Activated T-cell treated with anti-CD3 and anti-CD28 coated beads, Interleukin-2, amount 50 U/mL, for 1 hour (primary cell): Measurements from ENCODE around the gene UGT1A1.

Experiments
- DNase-seq: peaks from one replicate; pipeline ENCODE4 v3.0.0-alpha.2; 2020

Gene UGT1A1

DNA sequence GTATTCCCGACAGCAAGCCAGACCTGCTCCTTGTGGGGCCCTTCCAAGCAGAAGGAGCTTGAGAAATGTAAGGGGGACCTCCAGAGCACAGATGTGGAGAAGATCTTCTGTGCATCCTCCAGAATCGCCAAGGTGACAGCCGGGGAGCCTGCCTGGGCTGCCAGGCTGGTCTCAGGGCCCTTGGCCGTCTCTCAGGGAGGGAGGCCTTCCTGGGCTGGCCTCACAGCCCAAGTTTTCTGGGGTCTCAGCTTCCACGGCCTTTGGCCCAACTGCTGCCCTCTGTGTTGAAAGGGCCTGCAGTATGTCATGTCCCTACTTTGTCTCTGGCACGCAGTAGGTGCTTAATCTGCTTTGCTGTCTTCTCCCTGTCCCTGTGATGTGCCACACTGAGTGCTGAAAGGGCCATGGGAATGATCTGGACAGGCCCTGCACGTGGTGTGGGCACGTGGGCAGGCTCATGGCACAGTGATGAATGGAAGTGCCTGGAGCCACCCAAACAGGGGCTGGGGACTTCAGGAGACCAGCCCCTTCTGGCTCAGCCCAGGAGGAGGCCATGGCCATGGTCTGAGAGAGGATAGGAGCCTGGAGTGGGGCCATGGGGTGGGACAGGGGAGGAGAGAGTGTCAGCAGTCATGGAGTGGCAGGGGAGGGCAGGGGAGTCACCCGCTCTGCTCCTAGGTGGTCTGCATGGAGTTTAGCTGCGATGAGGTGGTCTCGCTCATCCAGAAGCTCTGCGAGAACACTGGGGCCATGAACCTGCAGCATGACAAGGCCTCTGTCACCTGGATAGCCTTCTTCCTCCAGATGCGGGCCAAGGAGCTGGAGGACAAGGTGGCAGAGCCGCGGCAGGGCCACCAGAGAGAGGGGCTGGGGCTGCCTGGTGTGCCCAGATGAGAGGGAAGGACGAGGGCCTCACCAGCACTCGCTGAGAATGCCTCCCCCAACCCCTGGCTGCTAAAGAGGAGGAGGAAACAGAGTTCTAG lies 58.9 kb downstream of the UGT1A1 start:
- no peak for DNase-seq

- DNase-seq, result no peak
Measured at GRCh38 chr2:233819884-233820773, 60.1 kb downstream of the UGT1A1 start.

DNA sequence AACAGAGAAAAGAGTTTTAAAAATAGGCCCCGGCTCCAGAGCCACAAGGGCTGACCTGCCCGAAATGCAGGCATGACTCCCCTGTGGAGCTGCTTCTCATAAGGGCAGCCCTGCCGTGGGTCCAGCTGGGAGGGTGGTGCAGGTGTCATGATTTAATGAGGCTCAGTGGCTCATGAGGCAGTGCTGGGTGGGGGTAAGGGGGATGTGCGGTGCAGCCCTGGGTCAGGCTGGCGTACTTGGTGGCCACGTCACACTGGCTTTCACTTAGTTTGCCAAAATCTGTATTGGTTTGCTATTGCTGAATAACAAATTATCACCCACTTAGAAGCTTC lies 60.7 kb downstream of the UGT1A1 start:
- DNase-seq, result no peak

DNA sequence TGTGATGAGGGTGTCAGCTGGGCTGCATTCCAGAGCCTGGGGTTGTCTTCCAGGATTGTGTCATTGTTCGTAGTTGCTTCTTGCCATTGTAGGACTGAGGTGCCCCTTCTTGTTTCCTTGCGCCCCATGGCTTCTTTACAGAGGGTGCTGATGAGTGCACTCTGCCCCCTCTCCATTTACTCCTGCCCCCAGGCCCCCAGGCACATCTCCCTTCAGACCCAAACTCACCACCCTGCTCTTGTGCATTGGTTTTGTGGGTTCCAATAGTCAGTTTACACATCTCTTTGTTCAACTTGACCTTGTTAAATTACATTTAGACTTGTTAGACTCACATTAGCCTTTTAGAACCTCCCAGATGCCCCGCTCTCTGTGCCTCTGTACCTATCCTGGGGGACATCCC lies 61.1 kb downstream of the UGT1A1 start:
- no peak for DNase-seq

DNA sequence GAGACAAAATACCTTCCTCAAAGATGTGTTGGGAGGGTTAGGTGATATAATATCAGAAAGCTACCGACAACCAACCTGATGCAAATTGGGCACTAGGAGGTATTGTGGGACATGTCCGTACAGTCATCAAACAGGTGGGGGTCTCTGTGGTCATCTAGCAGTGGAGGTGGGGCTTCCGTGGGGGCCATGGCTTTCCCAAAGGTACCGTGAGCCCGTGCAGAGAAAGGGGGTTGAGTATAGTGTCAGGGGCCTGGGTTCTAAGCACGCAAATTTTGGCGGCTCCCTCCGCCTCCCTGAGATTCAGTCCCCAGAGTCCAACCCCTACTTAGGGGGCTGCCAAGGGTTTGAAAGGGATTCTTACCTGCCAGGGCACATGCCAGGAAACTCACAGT lies 61.6 kb downstream of the UGT1A1 start:
- DNase-seq, result no peak

GRCh38 chr2:233822101-233822771 lies 62.2 kb downstream of the UGT1A1 start:
- no peak for DNase-seq
